Adrenal gland (tissue), 12 donors: ENCODE data around the gene PRTFDC1. TPM values are rescaled to one million over a fixed set of nuclear protein-coding genes. Genes with fewer than 3 reads are reported as not detected.

Experiments
- DNase-seq, 7 donors: peaks; one replicate each; pipeline ENCODE4 v3.0.0-alpha.2; 2019 to 2020
- H3K27ac ChIP-seq, 5 donors: fragments of 200-600 bp; sonication (generic) in 4 of 5; 1 replicate in 3 of 5; 2 replicates in 2 of 5; pipeline versions ENCODE4 v1.5.1 to v1.8.0; 2016 to 2020; ENCODE audit warnings: mild to moderate bottlenecking in 1 of 5
- H3K27me3 ChIP-seq: fragments of 200-600 bp; 2 replicates; pipeline ENCODE4 v1.8.0; 2021
- H3K36me3 ChIP-seq, 2 donors: fragments of 200-600 bp; replicated peaks in 1 of 2; 1 replicate in 1 of 2; 2 replicates in 1 of 2; pipeline versions ENCODE4 v1.5.1 to v1.8.0; 2018 to 2022
- H3K4me1 ChIP-seq, 2 donors: fragments of 200-600 bp; replicated peaks in 1 of 2; 1 replicate in 1 of 2; 2 replicates in 1 of 2; pipeline versions ENCODE4 v1.5.1 to v1.8.0; 2018 to 2021
- H3K4me3 ChIP-seq, 4 donors: fragments of 200-600 bp; sonication (generic) in 3 of 4; one replicate each; pipeline ENCODE4 v1.5.1; 2016 to 2018
- H3K9me3 ChIP-seq, 3 donors: fragments of 200-600 bp; sonication (generic) in 1 of 3; replicated peaks in 1 of 3; 1 replicate in 2 of 3; 2 replicates in 1 of 3; pipeline versions ENCODE4 v1.5.1 to v1.8.0; 2016 to 2021
- CTCF ChIP-seq, 6 experiments: fragments of 450-650 bp in 4 of 6; fragments of 200-600 bp in 2 of 6; sonication (generic) in 1 of 6; IDR thresholded peaks; 1 replicate in 5 of 6; 2 replicates in 1 of 6; pipeline versions ENCODE4 v1.5.1 to v1.8.0; 2016 to 2021; ENCODE audit warnings: antibody characterized with exemption in 6 of 6, mild to moderate bottlenecking in 2 of 6, moderate library complexity in 1 of 6
- POLR2A ChIP-seq, 2 donors: fragments of 450-650 bp; IDR thresholded peaks; one replicate each; pipeline ENCODE4 v1.6.1; 2017; ENCODE audit warnings: antibody characterized with exemption in 2 of 2, mild to moderate bottlenecking in 2 of 2, moderate library complexity in 1 of 2
- WGBS, 4 donors: extraction: QIAGEN DNeasy Blood & Tissue Kit in 2 of 4; methylation state at CpG; one replicate each; pipeline versions ENCODE4 v1.1.5 to v1.1.7; 2013 to 2017; 5-methylcytosine and 5-hydroxymethylcytosine counted together
- intact Hi-C, 2 donors: fragments of 100-400 bp; cut with DNase I; formaldehyde crosslinking; loops; one replicate each; pipeline versions ENCODE4 v1.14.1 to v1.15.0; 2022 to 2023
- polyA plus RNA-seq, 3 donors: library from polyadenylated mRNA; stranded (reverse); fragments of 200-250 nt in 2 of 3; fragments of 350-450 nt in 1 of 3; fragmentation: Illumina TruSeq in 1 of 3; extraction: RNeasy Lipid Tissue Mini Kit (QIAGEN cat#74804) in 1 of 3; gene quantifications; one replicate each; pipeline ENCODE4 v1.2.3, GENCODE V29; 2013 to 2014
- total RNA-seq, 9 donors: library from RNA; depleted of rRNA in 4 of 9; stranded (reverse); fragments of >200 nt in 4 of 9; fragments of 120-200 nt in 1 of 9; fragmentation: NEBNext Ultra II Directional in 1 of 9; extraction: Animal tissue kit (Norgen Biotek cat#: 25700) in 1 of 9; gene quantifications; one replicate each; pipeline versions ENCODE4 v1.1.0 to v1.2.4, GENCODE V29; 2013 to 2023
- donor health status: healthy with polysubstance abuse.
- donor health status: Bipolar disorder and iron deficiency.
- donor health status: DM: yes; HTN: yes; CAD: no.
- donor health status: DM: no; HTN: no; CAD: no.
- donor health status: DM: no; HTN: no; CAD: no.
- donor health status: DM: yes; HTN: yes; CAD: no.

PRTFDC1 gene
- total and polyA plus RNA-seq, 12 donors = 13.5 to 56.5 (median 26.6) TPM

- TF ChIP-seq POLR2A (IDR thresholded peaks at IDR 0.05) (no peak), CTCF (IDR thresholded peaks at IDR 0.05) (no peak)
- no peaks in the 10 kb centered on the region for H3K36me3 ChIP-seq
- H3K4me1 ChIP-seq = no peaks in the 10 kb centered on the region
- H3K27ac ChIP-seq = no peak overlapping the region
- WGBS, 4 donors = 80 to 86% (median 85%) methylated on average over 11 of the region's 11 CpGs
- no peaks in the 10 kb centered on the region for H3K9me3 ChIP-seq
- intact Hi-C loops = no loop called here
- no peaks in the 10 kb centered on the region for H3K27me3 ChIP-seq
- DNase-seq = no peak
- no peak overlapping the region for H3K4me3 ChIP-seq
Measured at GRCh38 chr10:24851629-24852028, 100.8 kb downstream of the PRTFDC1 start.

GRCh38 chr10:24850727-24851296 lies 101.6 kb downstream of the PRTFDC1 start:
- Histone ChIP-seq H3K9me3 (no peaks in the 10 kb centered on the region), H3K4me1 (no peaks in the 10 kb centered on the region), H3K27me3 (no peaks in the 10 kb centered on the region), H3K36me3 (no peaks in the 10 kb centered on the region), H3K27ac (no peak overlapping the region), H3K4me3 (no peak overlapping the region)
- no peak for TF ChIP-seq POLR2A (IDR thresholded peaks at IDR 0.05)
- TF ChIP-seq CTCF (IDR thresholded peaks at IDR 0.05) = no peak
- 50 to 80% (median 72%) methylated on average over 1 of the region's 1 CpG for WGBS, 4 donors
- DNase-seq = no peak
- intact Hi-C loops = no loop called here

GRCh38 chr10:24849501-24850299 lies 102.7 kb downstream of the PRTFDC1 start:
- no peak for DNase-seq
- Histone ChIP-seq H3K27me3 (no peaks in the 10 kb centered on the region), H3K36me3 (no peaks in the 10 kb centered on the region), H3K4me1 (no peaks in the 10 kb centered on the region), H3K27ac (no peak overlapping the region), H3K4me3 (no peak overlapping the region), H3K9me3 (no peaks in the 10 kb centered on the region)
- TF ChIP-seq CTCF (IDR thresholded peaks at IDR 0.05) (no peak), POLR2A (IDR thresholded peaks at IDR 0.05) (no peak)
- intact Hi-C loops = no loop called here
- WGBS, 4 donors = 86 to 95% (median 92%) methylated on average over 9 of the region's 9 CpGs

GRCh38 chr10:24849051-24849450 lies 103.4 kb downstream of the PRTFDC1 start:
- Histone ChIP-seq H3K36me3 (no peaks in the 10 kb centered on the region), H3K27ac (no peak overlapping the region), H3K27me3 (no peaks in the 10 kb centered on the region), H3K9me3 (no peaks in the 10 kb centered on the region), H3K4me1 (no peaks in the 10 kb centered on the region), H3K4me3 (no peak overlapping the region)
- intact Hi-C loops = no loop called here
- WGBS, 4 donors = 86 to 91% (median 89%) methylated on average over 6 of the region's 6 CpGs
- no peak for DNase-seq
- TF ChIP-seq POLR2A (IDR thresholded peaks at IDR 0.05) = no peak
- TF ChIP-seq CTCF (IDR thresholded peaks at IDR 0.05) = no peak
